Endothelial cell of umbilical vein (primary cell): Measurements from ENCODE around the gene IGFL3. TPM values are rescaled to one million over a fixed set of nuclear protein-coding genes. Genes with fewer than 3 reads are reported as not detected.

Experiments
- BruUV-seq: library from RNA; stranded (reverse); fragments of 400-500 nt; replicated peaks from 2 replicates; lab custom pipeline; 2021; lab: Mats Ljungman, UMichigan
- CTCF ChIA-PET: fragments of 300-600, 350-600 bp; sonication (Branson Sonifier 250); formaldehyde crosslinking; loops from one replicate; lab custom pipeline; 2021; ENCODE audit warnings: antibody characterized with exemption, inconsistent platforms; lab: Charles Lee
- POLR2A ChIA-PET: fragments of 300-600, 350-600 bp; sonication (Branson Sonifier 250); formaldehyde crosslinking; loops from one replicate; lab custom pipeline; 2021; ENCODE audit warnings: antibody characterized with exemption, inconsistent platforms; lab: Charles Lee
- DNase-seq: peaks from one replicate; pipeline ENCODE4 v3.0.0-alpha.2; 2011; ENCODE audit warnings: low read depth, low spot score
- FAIRE-seq: peaks from 2 replicates; lab custom pipeline; 2011; peaks lifted over from hg19 to GRCh38; lab: Jason Lieb, UNC
- H2AFZ ChIP-seq: 2 replicates; pipeline ENCODE4 v1.6.0; 2012; ENCODE audit warnings: low read depth, low read length, control low read depth, inconsistent platforms
- H3K27ac ChIP-seq: 2 replicates; pipeline ENCODE4 v1.5.1; 2011; ENCODE audit warnings: low read depth, mild to moderate bottlenecking, control low read depth, low read length, moderate library complexity; ENCODE audit not compliant: insufficient read depth
- H3K27me3 ChIP-seq, 2 experiments: 2 replicates each; pipeline versions ENCODE4 v1.6.0 to v1.6.1; 2011; ENCODE audit warnings: low read length in 2 of 2, mixed read lengths in 1 of 2; ENCODE audit not compliant: control insufficient read depth in 2 of 2, insufficient read depth in 2 of 2
- H3K36me3 ChIP-seq, 2 experiments: 2 replicates in 1 of 2; 3 replicates in 1 of 2; pipeline ENCODE4 v1.5.1; 2011; ENCODE audit warnings: low read length in 2 of 2, mild to moderate bottlenecking in 1 of 2, moderate library complexity in 1 of 2; ENCODE audit not compliant: control insufficient read depth in 2 of 2, insufficient read depth in 2 of 2; ENCODE audit errors: extremely low read depth in 1 of 2
- H3K4me1 ChIP-seq: 3 replicates; pipeline ENCODE4 v1.5.1; 2011; ENCODE audit warnings: mild to moderate bottlenecking, low read length; ENCODE audit not compliant: control insufficient read depth, insufficient read depth; ENCODE audit errors: extremely low read depth
- H3K4me2 ChIP-seq: 2 replicates; pipeline ENCODE4 v1.6.1; 2011; ENCODE audit warnings: low read length, control low read depth, mixed read lengths; ENCODE audit not compliant: insufficient read depth
- H3K4me3 ChIP-seq, 3 experiments: fragments of 200-600 bp in 1 of 3; sonication (generic), shearing (Covaris generic) in 1 of 3; replicated peaks in 1 of 3; 2 replicates each; pipeline ENCODE4 v1.5.1; 2011 to 2016; ENCODE audit warnings: control low read depth in 3 of 3, low read length in 3 of 3, mild to moderate bottlenecking in 2 of 3, inconsistent platforms in 1 of 3, low read depth in 1 of 3, moderate library complexity in 1 of 3; ENCODE audit not compliant: insufficient read depth in 1 of 3
- H3K79me2 ChIP-seq: 2 replicates; pipeline ENCODE4 v1.6.0; 2012; ENCODE audit warnings: low read length, inconsistent platforms; ENCODE audit not compliant: control insufficient read depth, insufficient read depth
- H3K9ac ChIP-seq: replicated peaks from 2 replicates; pipeline ENCODE3; 2011; ENCODE audit warnings: low read length, control low read depth; ENCODE audit not compliant: insufficient read depth; ENCODE audit errors: extremely low read depth
- H3K9me1 ChIP-seq: replicated peaks from 3 replicates; pipeline ENCODE4 v1.6.0; 2011; ENCODE audit warnings: mild to moderate bottlenecking, low read length; ENCODE audit not compliant: control insufficient read depth, insufficient read depth; ENCODE audit errors: extremely low read depth
- H3K9me3 ChIP-seq: replicated peaks from 2 replicates; pipeline ENCODE4 v1.5.1; 2012; ENCODE audit warnings: low read length, inconsistent platforms; ENCODE audit not compliant: control insufficient read depth, insufficient read depth
- H4K20me1 ChIP-seq: replicated peaks from 2 replicates; pipeline ENCODE3; 2011; ENCODE audit warnings: mild to moderate bottlenecking, low read length; ENCODE audit not compliant: control insufficient read depth, insufficient read depth; ENCODE audit errors: extremely low read depth
- EZH2 ChIP-seq: IDR thresholded peaks from 2 replicates; pipeline ENCODE4 v1.6.1; 2012; ENCODE audit warnings: borderline replicate concordance, low read depth, mild to moderate bottlenecking, moderate library complexity, low read length, inconsistent platforms; ENCODE audit not compliant: severe bottlenecking
- FOS ChIP-seq: IDR thresholded peaks from 2 replicates; pipeline ENCODE4 v1.6.1; 2011; ENCODE audit warnings: mild to moderate bottlenecking, low read length, moderate library complexity, borderline replicate concordance; ENCODE audit not compliant: insufficient read depth
- GATA2 ChIP-seq: IDR thresholded peaks from 2 replicates; pipeline ENCODE4 v1.7.0; 2011; ENCODE audit warnings: low read depth, mild to moderate bottlenecking, moderate library complexity, mixed read lengths, low read length; ENCODE audit not compliant: insufficient read length, insufficient read depth
- JUN ChIP-seq: IDR thresholded peaks from 2 replicates; pipeline ENCODE4 v1.6.1; 2011; ENCODE audit warnings: borderline replicate concordance, low read depth; ENCODE audit not compliant: insufficient read length, insufficient read depth
- MYC ChIP-seq: IDR thresholded peaks from one replicate; pipeline ENCODE4 v1.6.1; 2011; ENCODE audit warnings: mild to moderate bottlenecking, low read depth, low read length
- POLR2A ChIP-seq: IDR thresholded peaks from 2 replicates; pipeline ENCODE4 v1.6.1; 2012; ENCODE audit warnings: low read depth, mild to moderate bottlenecking, control low read depth, low read length
- POLR2AphosphoS5 ChIP-seq: IDR thresholded peaks from 2 replicates; pipeline ENCODE4 v1.6.1; 2012; ENCODE audit warnings: low read depth, mild to moderate bottlenecking, control low read depth, low read length, moderate library complexity; ENCODE audit not compliant: insufficient read depth
- dilution Hi-C: fragments of 300-500 bp; cut with MboI; formaldehyde crosslinking; loops from one replicate; pipeline ENCODE4 v1.15.0; 2019; ENCODE audit warnings: low sequenced_read_pairs; ENCODE audit not compliant: extremely low pct_ligation_motif_present
- intact Hi-C: fragments of 100-400 bp; cut with micrococcal nuclease; formaldehyde crosslinking; loops from one replicate; pipeline ENCODE4 v1.10.0; 2022
- polyA plus RNA-seq, 4 experiments: library from polyadenylated mRNA; depleted of rRNA in 3 of 4; stranded (reverse) in 3 of 4; unstranded in 1 of 4; fragments of >200 nt; gene quantifications; 2 replicates each; pipeline versions ENCODE4 v1.2.1 to v1.2.3, GENCODE V29; 2011 to 2012; ENCODE audit warnings: missing spikeins in 1 of 4
- total RNA-seq: library from RNA; stranded (reverse); gene quantifications from 2 replicates; pipeline ENCODE4 v1.2.3, GENCODE V29; 2021
- TF ChIP-seq, protein P1 (sequence below), 2 donors: IDR thresholded peaks; 1 replicate in 1 of 2; 2 replicates in 1 of 2; pipeline ENCODE4 v1.5.1; 2011; ENCODE audit warnings: low read length in 2 of 2, mild to moderate bottlenecking in 2 of 2, moderate library complexity in 2 of 2, control low read depth in 1 of 2, inconsistent platforms in 1 of 2, low read depth in 1 of 2; ENCODE audit not compliant: insufficient read depth in 1 of 2; ENCODE audit errors: extremely low read depth in 1 of 2
- TF ChIP-seq, protein P2 (sequence below): IDR thresholded peaks from 2 replicates; pipeline ENCODE4 v1.6.1; 2011; ENCODE audit not compliant: insufficient read depth, insufficient read length

The IGFL3 gene
- total and polyA plus RNA-seq, 2 donors (not counting 3 experiments of a cell fraction or from before 2014, with no cell fraction given), result not detected

DNA sequence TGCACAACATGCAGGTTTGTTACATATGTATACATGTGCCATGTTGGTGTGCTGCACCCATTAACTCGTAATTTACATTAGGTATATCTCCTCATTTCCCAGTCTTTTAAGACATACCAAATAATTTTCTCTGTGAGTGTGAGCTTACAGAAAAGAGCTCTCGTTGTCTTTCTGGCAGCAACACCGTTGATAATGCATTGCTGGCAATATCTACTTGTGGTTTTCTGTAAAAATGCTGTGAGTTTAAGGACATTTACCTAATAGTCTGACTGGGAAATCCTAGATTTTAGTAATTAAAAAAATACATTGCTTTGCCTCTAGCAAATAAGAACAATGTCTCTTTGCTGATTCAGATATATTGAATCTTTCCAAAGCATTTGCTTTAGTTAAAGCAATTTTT is 8.4 kb downstream of the IGFL3 start:
- H3K27me3 ChIP-seq, result peaks cover 32 to 53% of the 10 kb centered on the region in 2 experiments
- CTCF ChIA-PET, result no interaction called here
- no peak for TF ChIP-seq GATA2
- no peak for TF ChIP-seq MYC
- TF ChIP-seq EZH2, result no peak
- TF ChIP-seq, protein P1, sequence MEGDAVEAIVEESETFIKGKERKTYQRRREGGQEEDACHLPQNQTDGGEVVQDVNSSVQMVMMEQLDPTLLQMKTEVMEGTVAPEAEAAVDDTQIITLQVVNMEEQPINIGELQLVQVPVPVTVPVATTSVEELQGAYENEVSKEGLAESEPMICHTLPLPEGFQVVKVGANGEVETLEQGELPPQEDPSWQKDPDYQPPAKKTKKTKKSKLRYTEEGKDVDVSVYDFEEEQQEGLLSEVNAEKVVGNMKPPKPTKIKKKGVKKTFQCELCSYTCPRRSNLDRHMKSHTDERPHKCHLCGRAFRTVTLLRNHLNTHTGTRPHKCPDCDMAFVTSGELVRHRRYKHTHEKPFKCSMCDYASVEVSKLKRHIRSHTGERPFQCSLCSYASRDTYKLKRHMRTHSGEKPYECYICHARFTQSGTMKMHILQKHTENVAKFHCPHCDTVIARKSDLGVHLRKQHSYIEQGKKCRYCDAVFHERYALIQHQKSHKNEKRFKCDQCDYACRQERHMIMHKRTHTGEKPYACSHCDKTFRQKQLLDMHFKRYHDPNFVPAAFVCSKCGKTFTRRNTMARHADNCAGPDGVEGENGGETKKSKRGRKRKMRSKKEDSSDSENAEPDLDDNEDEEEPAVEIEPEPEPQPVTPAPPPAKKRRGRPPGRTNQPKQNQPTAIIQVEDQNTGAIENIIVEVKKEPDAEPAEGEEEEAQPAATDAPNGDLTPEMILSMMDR (IDR thresholded peaks at IDR 0.05; ENCODE audit: extremely low read depth in 1 of 2, insufficient read depth in 1 of 2, low read depth in 1 of 2, low read length in 2 of 2), result no peak
- H3K9ac ChIP-seq, result no peak overlapping the region
- H3K4me3 ChIP-seq, result no peak overlapping the region
- no peaks in the 10 kb centered on the region for H4K20me1 ChIP-seq
- H3K36me3 ChIP-seq, result no peaks in the 10 kb centered on the region
- no peaks in the 10 kb centered on the region for H3K79me2 ChIP-seq
- no peak overlapping the region for H3K4me2 ChIP-seq
- FAIRE-seq, result no peak
- H3K9me1 ChIP-seq, result no peaks in the 10 kb centered on the region
- no TSS peak for BruUV-seq
- no peaks in the 10 kb centered on the region for H3K4me1 ChIP-seq
- POLR2A ChIA-PET, result no interaction called here
- H3K9me3 ChIP-seq, result no peaks in the 10 kb centered on the region
- dilution Hi-C loops (no loop called here), intact Hi-C loops (no loop called here)
- DNase-seq, result no peak
- H3K27ac ChIP-seq, result no peak overlapping the region
- H2AFZ ChIP-seq, result no peak overlapping the region

DNA sequence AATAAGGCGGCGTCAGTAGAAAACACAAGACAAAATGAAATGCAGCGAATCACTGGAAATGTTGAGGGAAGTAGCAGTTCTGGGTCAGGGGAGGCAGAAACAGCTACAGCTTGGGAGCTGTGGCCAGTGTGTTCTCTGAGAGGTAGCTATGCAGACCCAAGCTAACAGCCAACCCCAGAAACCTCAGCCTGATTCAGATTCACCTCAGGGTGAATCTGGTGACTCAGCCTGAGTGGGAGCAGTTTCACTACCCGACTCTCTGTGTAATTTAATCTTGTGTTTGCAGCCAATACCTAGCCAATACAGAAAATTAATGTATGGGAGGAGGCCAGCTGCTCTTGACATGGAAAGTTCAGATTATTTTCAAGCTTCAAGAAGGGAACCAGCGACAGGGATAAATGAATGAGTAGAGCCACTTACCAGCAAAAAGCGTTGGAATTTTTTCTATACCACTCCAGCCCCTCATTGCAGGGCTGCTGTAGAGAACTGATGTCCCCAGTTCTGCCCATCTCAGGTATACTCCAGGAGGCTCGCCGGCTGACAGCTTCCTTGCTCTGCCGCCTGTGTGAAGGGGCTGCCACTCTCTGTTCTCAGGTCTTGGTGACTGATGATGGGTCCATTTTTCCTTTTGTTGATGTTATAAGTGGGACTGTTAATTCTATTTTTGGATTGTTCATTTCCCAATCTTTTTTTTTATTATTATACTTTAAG is 8.9 kb downstream of the IGFL3 start:
- DNase-seq (no peak), FAIRE-seq (no peak)
- no peak overlapping the region for H3K4me3 ChIP-seq
- no peaks in the 10 kb centered on the region for H3K36me3 ChIP-seq
- H3K9me1 ChIP-seq, result no peaks in the 10 kb centered on the region
- intact Hi-C loops (no loop called here), dilution Hi-C loops (no loop called here)
- no peaks in the 10 kb centered on the region for H3K79me2 ChIP-seq
- no peaks in the 10 kb centered on the region for H3K4me1 ChIP-seq
- no peak overlapping the region for H3K4me2 ChIP-seq
- no peaks in the 10 kb centered on the region for H4K20me1 ChIP-seq
- H3K27ac ChIP-seq, result no peak overlapping the region
- H3K27me3 ChIP-seq, result peaks cover 32 to 57% of the 10 kb centered on the region in 2 experiments
- TF ChIP-seq POLR2AphosphoS5 (no peak), FOS (no peak), MYC (no peak), EZH2 (no peak), GATA2 (no peak), JUN (no peak), POLR2A (no peak)
- TF ChIP-seq, protein P2, sequence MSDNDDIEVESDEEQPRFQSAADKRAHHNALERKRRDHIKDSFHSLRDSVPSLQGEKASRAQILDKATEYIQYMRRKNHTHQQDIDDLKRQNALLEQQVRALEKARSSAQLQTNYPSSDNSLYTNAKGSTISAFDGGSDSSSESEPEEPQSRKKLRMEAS, result no peak
- TF ChIP-seq, protein P1 (IDR thresholded peaks at IDR 0.05; ENCODE audit: extremely low read depth in 1 of 2, insufficient read depth in 1 of 2, low read depth in 1 of 2, low read length in 2 of 2), result no peak
- ChIA-PET CTCF (interaction anchor here (1.2 kb wide), 1 partner anchor 87 kb away, joined by 5 read pairs; no protein-coding TSS in a partner anchor), POLR2A (no interaction called here)
- H3K9me3 ChIP-seq, result no peaks in the 10 kb centered on the region
- H2AFZ ChIP-seq, result no peak overlapping the region
- BruUV-seq, result no TSS peak
- no peak overlapping the region for H3K9ac ChIP-seq
